H54 (cell line): ENCODE data around the gene METTL6.
"Not testable (repeated sequence)": the region's sequence is repeated elsewhere in the genome, so short reads cannot be mapped to it uniquely, and the experiment has no call there.

Experiments used
- DNase-seq: peaks from one replicate; pipeline ENCODE4 v3.0.0; 2011; ENCODE audit warnings: low spot score, mixed read lengths; ENCODE audit not compliant: insufficient read length
- FAIRE-seq: peaks from 3 replicates; lab custom pipeline; 2011; peaks lifted over from hg19 to GRCh38; lab: Jason Lieb, UNC
- POLR2A ChIP-seq: IDR thresholded peaks from 2 replicates; pipeline ENCODE4 v1.6.1; 2011; ENCODE audit warnings: low read depth, mild to moderate bottlenecking, low read length

Gene METTL6

DNA sequence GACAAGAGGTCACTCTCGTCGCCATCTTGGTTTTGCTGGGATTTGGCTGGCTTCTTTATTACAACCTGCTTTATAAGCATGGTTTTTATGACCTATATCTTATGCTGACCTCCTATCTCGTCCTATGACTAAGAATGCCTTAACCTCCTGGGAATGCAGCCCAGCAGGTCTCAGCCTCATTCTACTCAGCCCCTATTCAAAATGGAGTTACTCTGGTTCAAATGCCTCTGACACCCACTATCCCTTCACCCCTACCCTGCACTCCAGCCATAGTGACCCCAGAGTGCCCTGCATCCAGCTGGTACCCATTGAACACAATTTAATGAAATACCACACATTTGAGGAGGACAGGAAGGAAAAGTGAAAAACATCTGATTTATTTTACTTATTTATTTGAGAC lies 23.4 kb downstream of the METTL6 start:
- FAIRE-seq (no peak), DNase-seq (no peak)
- no peak for TF ChIP-seq POLR2A

DNA sequence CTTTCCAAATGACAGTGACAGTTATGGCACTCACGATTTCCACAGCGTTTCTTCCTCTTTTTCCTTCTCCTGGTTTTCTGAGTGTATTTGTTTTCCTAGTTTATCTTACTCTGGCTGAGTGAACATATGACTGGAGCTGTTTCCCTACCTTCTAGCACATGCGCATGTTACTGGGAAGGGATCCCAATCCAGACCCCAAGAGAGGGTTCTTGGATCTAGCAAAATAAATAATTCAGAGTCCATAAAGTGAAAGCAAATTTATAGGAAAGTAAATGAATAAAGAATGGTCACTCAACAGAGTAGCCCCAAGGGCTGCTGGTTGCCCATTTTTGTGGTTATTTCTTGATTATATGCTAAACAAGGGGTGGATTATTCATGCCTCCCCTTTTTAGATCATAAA lies 23.8 kb downstream of the METTL6 start:
- no peak for TF ChIP-seq POLR2A
- no peak for DNase-seq
- FAIRE-seq: no peak

DNA sequence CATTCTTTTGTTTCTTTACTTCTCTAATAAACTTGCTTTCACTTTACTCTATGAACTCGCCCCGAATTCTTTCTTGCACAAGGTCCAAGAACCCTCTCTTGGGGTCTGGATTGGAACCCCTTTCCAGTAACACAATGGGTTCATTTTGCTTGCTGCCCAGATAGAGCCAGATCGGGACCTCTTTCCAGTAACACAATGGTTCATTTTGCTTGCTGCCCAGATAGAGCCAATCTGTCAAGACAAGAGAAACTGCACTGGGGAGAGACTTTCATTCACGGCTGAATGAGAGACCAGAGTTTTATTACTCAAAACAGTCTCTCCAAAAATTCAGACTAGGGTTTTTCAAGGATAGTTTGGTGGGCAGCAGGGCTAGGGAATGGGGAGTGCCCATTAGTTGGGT lies 25.4 kb downstream of the METTL6 start:
- TF ChIP-seq POLR2A: no peak
- FAIRE-seq (no peak), DNase-seq (no peak)

DNA sequence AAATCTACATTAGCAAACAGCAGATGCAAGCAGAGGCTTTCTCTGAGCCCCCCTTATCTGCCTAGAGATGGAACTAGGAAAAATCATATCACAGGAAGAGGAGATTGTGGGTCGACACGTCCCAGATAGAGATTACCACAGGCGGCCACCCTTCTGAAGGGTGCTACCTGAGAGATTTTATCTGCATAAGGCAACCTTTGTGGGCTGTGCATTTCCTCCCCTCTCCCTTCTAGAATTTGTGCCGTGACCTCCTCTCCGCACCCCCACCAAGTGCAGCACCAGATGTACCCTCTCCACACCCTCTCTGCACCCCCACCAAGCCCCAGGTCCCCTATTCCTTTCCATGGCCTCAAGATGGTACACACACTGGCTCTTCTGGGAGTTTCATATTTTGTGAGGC lies 27.4 kb downstream of the METTL6 start:
- DNase-seq (no peak), FAIRE-seq (no peak)
- no peak for TF ChIP-seq POLR2A

DNA sequence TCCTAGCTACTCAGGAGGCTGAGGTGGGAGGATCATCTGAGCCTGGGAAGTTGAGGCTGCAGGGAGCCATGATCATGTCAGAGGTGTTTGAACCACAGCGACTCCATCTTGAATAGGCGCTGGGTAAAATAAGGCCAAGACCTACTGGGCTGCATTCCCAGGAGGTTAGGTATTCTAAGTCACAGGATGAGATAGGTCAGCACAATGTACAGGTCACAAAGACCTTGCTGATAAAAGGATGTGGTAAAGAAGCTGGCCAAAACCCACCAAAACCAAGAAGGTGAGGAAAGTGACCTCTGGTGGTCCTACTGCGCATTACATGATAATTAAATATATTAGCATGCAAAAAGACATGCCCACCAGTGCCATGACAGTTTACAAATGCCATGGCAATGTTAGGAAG lies 28.6 kb downstream of the METTL6 start:
- FAIRE-seq, DNase-seq: not testable (repeated sequence)

DNA sequence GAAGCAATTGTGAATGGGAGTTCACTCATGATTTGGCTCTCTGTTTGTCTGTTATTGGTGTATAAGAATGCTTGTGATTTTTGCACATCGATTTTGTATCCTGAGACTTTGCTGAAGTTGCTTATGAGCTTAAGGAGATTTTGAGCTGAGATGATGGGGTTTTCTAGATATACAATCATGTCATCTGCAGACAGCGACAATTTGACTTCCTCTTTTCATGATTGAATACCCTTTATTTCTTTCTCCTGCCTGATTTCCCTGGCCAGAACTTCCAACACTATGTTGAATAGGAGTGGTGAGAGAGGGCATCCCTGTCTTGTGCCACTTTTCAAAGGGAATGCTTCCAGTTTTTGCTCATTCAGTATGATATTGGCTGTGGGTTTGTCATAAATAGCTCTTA lies 34.1 kb downstream of the METTL6 start:
- FAIRE-seq, DNase-seq: not testable (repeated sequence)

DNA sequence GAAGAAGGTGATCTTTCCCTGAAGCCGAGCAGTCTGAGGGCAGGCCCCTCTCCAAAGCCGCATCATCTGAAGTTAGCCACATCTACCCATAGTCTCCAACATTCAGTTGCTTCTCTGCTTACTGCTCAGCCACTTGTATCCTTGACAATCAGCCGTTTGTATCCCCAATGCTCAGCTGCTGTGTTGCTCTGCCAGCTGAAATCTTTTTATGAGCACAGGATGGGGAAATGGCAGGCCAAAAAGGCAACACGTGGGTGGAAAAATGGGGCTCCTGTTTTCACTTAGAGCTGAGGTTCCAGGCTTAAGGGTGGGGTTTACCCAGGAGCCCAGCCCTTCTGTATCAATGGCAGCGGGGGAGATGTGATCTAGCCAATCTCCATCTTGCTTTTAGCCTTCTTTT lies 36.3 kb downstream of the METTL6 start:
- DNase-seq (no peak), FAIRE-seq (no peak)
- TF ChIP-seq POLR2A: no peak

DNA sequence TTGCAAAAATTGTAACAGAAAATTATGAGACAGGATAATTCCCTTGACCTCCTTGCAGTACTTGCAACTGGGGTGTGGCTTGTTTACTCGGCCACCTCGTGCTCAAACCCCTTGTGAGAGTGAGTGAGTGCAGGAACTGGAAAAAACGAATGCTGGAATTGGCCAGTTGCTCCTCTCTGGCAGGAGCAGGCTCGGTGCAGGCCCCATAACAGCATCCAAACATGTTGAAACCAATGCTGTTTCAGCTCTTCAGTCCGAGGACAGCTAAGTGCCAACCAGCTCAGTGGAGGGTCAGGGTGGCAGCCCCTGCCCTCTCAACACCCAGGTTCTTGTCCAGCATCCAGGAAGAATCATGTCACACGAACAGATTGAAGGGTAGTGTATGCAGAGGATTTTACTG lies 36.9 kb downstream of the METTL6 start:
- DNase-seq (no peak), FAIRE-seq (no peak)
- TF ChIP-seq POLR2A: no peak

DNA sequence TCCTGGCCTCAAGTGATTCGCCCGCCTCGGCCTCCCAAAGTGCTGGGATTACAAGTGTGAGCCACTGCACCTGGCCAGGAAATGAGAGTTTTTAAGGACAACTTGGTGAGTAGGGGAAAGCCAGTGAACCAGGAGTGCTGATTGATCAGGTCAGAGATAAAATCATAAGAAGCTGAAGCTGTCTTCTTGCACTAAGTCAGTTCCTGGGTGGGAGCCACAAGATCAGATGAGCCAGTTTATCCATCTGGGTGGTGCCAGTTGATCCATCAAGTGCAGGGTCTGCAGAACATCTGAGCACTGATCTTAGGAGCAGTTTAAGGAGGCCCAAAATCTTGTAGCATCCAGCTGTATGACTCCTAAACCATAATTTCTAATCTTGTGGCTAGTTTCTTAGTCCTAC lies 39.0 kb downstream of the METTL6 start:
- not testable (repeated sequence) for FAIRE-seq, DNase-seq

DNA sequence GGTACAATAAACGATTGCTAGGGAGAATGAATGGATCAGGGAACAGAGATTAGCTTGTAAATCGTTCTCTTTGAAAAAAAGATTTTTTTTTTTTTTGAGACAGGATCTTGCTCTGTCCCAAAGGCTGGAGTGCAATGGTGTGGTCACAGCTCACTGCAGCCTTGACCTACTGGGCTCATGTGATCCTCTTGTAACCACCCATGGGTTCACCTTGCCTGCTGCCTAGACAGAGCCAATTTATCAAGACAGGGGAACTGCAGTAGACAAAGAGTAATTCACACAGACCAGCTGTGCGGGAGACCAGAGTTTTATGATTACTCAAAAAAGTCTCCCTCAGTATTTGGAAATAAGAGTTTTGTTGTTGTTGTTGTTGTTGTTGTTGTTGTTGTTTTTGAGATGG lies 39.6 kb downstream of the METTL6 start:
- no peak for DNase-seq
- FAIRE-seq: no peak

DNA sequence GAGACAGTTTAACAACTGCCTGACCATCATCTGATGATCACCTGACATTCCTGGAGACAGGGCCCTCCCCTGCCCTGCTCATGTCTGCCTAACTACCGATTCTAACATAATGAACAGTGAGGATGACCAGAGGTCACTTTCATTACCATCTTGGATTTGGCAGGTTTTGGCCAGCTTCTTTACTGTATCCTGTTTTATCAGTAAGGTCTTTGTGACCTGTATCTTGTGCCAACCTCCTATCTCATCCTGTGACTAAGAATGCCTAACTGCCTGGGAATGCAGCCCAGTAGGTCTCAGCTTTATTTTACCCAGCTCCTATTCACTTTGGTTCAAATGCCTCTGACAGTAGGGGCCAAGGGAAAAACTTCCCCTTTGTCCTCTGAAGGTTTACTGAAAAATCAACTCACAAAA lies 40.2 kb downstream of the METTL6 start:
- FAIRE-seq: peak; percentile 67
- DNase-seq: no peak
- no peak for TF ChIP-seq POLR2A

More for the DNA sequence above, 39.6 kb downstream of the METTL6 start:
- no peak for TF ChIP-seq POLR2A

DNA sequence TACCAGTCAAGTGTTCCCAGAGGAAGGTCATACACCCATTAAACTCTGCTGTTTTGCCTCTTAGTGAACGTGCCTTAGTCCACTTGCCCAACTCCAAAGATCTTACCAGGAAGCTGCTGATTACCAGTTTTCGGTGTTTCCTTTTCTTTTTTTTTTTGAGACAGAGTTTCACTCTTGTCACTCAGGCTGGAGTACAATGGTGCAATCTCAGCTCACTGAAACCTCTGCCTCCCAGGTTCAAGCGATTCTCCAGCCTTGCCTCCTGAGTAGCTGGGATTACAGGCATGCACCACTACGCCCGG lies 40.7 kb downstream of the METTL6 start:
- not testable (repeated sequence) for FAIRE-seq, DNase-seq

DNA sequence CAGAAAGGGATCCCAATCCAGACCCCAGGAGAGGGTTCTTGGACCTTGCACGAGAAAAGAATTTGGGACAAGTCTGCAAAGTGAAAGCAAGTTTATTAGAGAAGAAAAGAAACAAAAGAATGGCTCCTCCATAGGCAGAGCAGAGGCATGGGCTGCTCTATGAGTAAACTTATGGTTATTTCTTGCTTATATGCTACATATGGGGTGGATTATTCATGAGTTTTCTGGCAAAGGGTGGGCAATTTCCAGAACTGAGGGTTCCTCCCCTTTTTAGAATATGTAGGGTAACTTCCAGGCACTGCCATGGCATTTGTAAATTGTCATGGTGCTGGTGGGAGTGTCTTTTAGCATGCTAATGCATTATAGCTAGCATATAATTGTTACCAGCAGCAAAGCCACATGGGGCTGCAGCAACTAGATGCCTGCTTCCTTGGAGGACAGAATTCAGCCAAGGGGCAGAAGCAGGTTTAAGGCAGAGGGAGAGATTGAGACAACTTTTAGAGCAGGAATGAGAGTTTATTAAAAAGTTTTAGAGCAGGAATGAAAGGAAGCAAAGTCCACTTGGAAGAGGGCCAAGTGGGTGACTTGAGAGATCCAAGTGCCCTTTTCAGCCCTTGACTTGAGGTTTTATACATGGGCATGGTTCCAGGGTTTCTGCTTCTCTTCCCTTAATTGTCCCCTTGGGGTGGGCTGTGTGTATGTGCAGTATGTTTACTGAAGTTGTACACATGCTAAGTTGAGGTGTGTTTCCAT lies 41.3 kb downstream of the METTL6 start:
- DNase-seq (no peak), FAIRE-seq (no peak)
- TF ChIP-seq POLR2A: no peak

DNA sequence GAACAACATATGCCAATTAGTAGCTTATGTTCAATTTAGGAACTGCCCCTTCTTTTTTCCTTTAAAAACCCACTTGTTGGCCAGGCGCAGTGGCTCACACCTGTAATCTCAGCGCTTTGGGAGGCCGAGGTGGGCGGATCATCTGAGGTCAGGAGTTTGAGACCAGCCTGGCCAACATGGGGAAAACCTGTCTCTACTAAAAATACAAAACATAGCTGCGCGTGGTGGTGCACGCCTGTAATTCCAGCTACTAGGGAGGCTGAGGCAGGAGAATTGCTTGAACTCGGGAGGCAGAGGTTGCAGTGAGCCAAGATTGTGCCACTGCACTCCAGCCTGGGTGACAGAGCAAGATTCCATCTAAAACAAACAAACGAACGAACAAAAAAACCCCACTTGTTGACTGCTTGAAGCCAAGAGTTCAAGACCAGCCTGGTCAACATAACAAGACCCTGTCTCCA lies 42.1 kb downstream of the METTL6 start:
- not testable (repeated sequence) for FAIRE-seq, DNase-seq

DNA sequence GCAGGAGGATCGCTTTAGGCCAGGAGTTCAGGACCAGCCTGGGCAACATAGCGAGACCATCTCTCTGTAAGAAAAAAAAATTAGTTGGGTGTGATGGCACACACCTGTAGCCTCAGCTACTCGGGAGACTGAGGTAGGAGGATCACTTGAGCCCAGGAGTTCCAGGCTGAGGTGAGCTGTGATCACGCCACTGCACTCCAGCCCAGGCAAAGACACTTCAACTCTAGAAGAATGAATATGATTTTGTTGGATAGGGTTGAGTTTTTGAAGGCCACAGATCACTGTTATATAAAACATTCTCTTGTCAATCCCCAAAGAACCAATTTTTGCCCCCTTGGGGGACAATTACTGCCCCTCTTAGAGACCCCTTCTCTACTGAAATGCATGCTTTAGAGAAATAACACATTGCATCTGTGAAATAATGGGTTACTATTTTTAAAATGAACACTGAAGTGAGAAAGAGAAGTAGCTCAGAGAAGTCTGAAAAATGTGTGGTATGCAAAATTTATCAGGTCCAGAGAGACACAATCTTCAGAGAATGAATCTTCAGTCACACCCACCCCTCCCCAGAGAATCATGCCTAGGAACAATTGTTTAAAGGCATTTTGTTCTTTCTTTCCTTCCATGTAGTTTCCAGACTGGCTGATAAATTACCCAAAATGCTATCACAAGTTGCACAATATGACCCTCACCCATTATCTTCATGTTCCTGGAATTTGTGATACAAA lies 42.7 kb downstream of the METTL6 start:
- FAIRE-seq: no peak
- DNase-seq: no peak
- no peak for TF ChIP-seq POLR2A
